COR-L47 (cell line): ENCODE results near the gene LIN9.
"Not testable (repeated sequence)": the region's sequence is repeated elsewhere in the genome, so short reads cannot be mapped to it uniquely, and the experiment has no call there.

Experiments
- DNase-seq: peaks from one replicate; lab custom pipeline; 2025; lab: John Stamatoyannopoulos, UW

Gene LIN9

DNA sequence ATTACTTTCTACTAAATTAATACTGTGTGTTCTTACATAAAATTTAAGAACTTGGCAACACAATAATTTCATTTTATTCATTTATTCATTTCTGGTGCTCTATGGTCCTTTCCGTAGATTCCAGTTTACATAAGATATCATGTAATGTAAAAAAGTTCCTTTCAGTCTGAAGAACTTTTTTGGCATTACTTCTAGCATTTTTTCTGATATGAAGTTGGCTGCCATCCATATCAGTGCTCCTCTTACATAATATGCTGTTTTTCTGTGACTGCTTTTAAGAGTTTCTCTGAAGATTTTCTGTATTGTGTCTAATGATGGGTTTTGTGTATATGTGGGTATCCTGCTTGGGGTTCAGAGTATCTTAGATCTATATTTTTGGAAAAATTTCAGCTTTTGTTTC lies 34.8 kb downstream of the LIN9 start:
- no peak for DNase-seq

GRCh38 chr1:226272233-226272902 lies 36.6 kb downstream of the LIN9 start:
- not testable (repeated sequence) for DNase-seq

DNA sequence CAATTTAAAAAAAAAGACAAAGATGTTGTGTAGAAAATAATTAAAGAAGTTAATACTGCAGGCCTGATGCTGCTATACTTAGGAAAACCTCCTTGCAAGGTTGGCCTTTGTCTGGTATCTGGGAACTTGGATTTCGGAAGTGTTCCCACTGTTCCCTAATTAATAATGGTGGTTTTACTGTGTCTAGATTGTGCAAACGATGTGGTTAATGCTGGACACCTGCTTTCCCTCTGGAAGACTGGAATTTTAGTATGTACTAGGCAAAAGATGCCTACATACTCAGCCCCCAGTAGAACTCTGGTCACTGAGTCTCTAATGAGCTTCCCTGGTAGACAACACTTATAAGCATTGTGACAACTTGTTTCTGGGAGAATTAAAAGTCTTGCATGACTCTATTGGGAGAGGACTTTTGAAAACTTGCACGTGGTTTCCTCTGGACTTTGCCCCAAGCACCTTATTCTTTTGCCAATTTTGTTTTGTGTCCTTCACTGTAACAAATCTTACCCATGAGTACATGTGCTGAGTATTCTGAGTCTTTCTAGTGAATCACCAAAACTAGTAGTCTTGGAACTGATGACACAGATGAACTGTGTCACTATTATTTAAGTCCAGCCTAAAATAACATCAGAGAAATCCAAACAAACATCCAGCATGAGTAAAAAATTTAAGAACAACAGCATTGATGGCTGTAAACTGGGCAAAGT lies 40.4 kb downstream of the LIN9 start:
- DNase-seq: no peak

DNA sequence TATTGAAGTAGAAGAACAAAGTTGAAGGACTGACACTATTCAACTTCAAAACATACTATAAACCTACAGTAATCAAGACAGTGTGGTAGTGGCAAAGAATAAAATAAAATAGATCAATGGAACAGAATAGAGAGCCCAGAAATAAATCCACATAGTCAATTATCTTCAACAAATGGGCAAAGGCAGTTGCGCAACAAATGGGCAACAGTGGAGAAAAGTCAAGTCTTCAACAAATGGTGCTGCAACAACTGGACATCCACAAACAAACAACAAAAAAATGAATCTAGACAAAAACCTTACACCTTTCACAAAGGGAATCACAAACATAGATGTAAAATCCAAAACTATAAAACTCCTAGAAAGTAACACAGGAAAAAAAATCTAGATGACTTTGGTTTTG lies 47.1 kb downstream of the LIN9 start:
- DNase-seq: no peak

DNA sequence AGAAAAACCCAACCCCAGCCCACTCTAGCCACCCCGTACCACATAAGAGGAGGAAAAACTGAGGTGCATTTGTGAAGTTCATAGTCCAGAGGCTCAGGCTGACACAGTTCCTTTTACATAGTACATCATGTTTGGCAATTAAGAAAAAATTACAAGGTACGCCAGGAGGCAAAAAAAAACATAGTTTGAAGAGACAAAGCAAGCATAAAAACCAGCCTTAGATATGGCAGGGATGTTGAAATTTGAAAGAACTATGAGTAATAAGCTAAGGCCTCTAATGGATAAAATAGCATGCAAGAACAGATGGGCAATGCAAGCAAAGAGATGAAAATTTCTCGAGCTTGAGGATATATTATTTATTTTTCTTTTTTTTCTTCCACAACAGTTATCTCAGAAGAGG lies 53.6 kb downstream of the LIN9 start:
- no peak for DNase-seq

DNA sequence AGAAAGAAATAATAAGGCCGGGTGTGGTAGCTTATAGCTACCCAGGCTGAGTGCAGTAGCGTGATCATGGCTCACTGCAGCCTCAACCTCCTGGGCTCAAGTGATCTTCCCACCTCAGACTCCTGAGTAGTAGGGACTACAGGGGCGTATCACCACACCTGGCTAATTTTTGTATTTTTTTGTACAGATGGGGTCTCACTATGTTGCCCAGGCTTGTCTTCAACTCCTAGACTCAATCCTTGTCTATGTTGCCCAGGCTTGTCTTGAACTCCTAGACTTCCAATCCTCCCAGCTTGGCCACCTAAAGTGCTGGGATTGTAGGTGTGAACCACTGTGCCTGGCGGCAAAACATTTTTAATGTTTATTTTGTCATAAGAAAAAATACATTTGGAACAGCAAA lies 55.0 kb downstream of the LIN9 start:
- no peak for DNase-seq

DNA sequence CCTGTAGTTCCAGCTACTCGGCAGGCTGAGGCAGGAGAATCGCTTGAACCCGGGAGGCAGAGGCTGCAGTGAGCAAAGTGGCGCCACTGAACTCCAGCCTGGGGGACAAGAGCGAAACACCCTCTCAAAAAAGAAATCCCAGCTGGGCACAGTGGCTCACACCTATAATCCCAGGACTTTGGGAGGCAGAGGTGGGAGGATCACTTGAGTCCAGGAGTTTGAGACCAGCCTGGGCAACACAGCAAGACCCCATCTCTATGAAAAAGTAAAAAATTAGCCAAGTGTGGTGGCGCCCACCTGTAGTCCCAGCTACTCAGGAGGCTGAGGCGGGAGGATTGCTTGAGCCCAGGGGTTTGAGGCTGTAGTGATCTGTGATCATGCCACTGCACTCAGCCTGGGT lies 56.1 kb downstream of the LIN9 start:
- DNase-seq: not testable (repeated sequence)

DNA sequence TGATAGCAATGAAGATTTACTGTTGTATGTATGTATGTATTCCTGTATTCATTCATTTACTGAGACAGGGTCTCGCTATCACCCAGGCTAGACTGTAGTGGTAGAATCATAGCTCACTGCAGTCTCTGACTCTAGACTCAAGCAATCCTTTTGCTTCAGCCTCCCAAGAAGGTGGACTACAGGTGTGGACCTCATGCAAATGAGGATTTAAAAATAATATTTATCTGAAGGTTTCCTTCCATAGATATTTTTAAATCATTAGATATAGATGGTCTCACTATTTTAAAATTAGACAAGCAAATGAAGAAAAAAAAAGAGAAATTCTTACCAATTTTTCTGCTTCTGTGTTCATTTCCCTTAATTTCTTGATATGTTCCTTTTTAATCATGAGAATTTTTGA lies 58.5 kb downstream of the LIN9 start:
- no peak for DNase-seq

- no peak for DNase-seq
Measured at GRCh38 chr1:226248796-226249195, 60.2 kb downstream of the LIN9 start.

DNA sequence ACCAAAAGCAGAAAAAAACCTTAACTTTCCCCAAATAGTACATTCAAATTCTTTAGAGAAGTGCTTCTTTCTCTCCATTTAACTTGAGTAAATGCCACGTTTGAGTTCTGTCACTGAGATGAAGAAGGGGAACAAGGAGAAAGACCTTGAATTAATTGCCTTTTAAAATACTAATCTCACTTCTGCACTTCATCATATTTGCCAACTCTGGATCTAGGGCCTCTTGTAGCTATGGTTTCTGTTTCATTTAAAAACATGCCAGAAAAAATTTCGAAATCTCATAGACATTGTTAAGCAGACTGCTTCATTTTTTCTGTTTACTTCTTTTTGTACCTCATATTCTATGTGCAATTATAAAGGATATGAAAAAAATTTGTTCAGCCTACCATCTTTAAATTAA lies 60.9 kb downstream of the LIN9 start:
- no peak for DNase-seq

- no peak for DNase-seq
Measured at GRCh38 chr1:226239421-226239820, 69.5 kb downstream of the LIN9 start.

DNA sequence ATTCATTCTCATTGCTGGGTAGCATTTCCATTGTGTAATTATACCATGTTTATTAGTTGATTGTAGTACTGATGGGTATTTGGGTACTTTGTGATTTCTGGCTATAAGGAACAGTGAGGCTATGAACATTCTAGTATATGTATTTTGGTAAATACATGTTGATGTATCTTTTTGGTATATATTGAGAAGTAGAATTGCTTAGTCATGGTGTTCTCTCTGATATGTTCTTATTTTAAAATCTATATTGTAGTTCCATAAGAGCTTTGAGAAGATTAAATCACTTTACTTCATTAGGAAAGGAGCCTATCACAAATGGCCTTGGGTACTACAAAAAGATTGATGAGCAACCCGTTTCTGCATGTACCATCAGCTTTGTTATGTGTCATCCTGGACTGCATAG lies 72.1 kb downstream of the LIN9 start:
- no peak for DNase-seq

- DNase-seq: no peak
Measured at GRCh38 chr1:226233806-226234205, 75.2 kb downstream of the LIN9 start.

DNA sequence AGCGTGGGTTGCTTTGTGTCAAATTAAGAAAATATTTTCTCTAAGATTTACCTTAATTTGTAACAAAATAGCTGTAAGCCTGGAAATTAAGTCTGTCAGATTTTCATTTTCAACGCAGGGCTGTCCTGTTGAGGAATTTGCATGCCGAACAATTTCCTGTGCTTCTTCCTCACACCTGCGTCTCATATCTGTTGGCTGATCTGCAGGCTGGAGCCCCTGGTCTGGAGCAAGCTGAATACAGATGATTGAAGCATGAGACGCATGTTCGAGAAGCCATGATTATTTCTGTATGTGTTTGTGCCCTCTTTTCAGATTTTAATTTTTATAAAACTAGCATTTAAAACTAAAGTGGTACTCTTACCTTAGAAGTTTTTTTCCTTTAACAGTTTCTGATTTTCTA lies 75.7 kb downstream of the LIN9 start:
- DNase-seq: no peak

DNA sequence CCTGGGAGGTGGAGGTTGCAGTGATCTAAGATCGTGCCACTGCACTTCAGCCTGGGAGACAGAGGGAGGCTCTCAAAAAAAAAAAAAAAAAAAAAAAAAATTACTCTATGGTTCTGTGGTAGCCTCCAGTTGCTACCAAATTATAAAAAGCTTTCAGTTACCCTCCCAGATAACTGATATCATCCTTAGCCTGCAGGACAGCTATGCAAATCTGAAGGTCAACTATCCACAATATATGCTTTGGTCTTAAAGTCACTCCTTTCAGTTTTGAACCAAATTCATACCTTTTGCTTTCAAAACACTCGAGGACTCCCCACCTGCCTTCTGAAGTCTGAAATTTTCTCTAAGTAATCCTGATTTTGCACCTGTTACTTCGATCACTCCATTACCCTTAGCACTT lies 82.4 kb downstream of the LIN9 start:
- no peak for DNase-seq

DNA sequence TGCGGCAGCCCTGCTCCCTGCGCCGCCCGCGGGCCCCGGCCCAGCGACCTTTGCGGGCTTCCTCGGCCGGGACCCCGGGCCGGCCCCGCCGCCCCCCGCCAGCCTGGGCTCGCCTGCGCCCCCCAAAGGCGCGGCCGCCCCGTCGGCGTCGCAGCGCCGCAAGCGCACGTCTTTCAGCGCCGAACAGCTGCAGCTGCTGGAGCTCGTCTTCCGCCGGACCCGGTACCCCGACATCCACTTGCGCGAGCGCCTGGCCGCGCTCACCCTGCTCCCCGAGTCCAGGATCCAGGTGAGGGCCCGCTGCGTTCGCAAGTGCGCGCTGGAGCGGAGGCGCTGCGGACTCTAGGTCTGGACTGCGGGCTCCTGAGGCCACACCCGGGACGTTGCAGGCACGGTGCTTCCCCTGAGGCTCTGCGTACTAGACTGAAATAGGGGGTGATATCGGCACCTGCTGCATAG lies 85.1 kb downstream of the LIN9 start:
- DNase-seq: no peak

- DNase-seq: no peak
Measured at GRCh38 chr1:226223157-226223785, 85.7 kb downstream of the LIN9 start, which contains the start of gene MIXL1. TSS of gene MIXL1 (plus strand) at chr1:226223664. CDS start at chr1:226223682, 18 bp downstream.

DNA sequence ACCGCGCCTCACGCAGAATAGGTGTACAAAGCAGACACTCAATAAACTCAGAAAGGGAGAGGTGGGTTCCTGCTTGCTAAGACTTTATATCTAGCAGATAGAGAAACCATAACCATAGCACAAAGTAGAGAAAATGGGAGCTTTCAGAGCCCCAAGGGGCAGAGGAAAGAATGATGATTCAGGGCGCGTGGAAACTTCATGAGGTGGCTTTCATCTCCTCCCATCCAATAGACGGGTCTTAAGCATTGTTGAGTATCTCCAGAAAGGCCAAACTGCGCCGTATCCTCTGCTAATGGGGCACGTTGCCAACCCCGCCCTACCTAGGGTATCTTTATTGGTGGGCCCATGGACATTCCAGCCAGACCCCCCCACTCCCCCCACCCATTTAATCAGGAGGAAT lies 86.3 kb downstream of the LIN9 start:
- DNase-seq: no peak

DNA sequence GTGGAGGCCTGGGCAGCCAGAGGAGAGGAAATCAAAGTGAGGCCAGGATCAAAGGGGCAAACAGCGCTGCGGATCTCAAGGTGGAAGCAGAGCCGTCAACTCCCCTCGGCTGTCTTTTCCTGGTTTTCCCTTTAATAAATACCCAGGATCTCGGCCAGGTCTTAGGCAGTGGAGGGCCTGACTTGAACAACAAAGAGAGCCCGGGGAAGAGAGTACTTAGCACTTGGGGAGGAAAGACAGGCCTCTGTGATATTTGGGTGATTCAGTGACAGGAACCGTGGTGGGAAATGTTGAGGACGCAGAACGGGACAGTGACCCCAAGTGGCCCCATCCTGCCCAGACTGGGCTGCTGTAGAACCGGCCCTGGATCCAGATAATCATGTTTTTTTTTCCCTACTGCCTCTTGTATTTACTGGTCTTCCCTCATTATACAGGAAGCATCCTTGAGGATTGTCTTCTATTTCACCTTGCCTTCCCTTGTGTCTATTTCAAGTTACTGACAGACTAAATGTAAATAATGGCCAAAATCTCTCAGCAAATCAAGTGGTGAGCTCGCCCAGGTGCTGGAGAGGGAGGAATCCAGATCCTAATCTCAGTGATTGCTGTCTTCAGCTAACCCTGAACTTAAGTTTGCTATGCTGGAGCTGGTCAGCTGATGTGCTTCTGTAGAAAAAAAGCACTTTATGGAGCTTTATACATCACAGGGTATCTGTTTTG lies 88.3 kb downstream of the LIN9 start:
- DNase-seq: no peak

GRCh38 chr1:226217273-226217672 lies 91.7 kb downstream of the LIN9 start:
- DNase-seq: no peak

DNA sequence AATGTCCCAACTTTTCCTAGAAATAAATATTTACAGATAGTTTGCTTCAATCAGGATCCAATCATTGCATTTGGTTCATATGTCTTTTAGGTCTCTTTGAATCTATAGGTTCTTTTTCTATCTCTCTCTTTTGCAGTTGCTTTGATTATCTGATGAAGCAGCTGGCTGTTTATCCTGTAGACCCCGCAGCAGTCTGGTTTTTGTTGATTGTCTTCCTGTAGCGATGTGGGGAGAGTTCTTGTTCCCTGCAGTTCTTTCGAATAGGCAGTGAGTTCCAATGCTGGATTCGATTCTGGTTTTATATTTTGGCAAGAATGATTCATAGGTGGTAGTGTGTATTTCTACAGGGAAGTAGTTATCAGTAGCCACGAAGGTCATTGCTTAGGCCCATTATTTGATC lies 92.9 kb downstream of the LIN9 start:
- DNase-seq: no peak

- DNase-seq: no peak
Measured at GRCh38 chr1:226215239-226215638, 93.7 kb downstream of the LIN9 start.

GRCh38 chr1:226212545-226212944 lies 96.4 kb downstream of the LIN9 start:
- DNase-seq: no peak
